ENCODE results near the gene TTLL11. TPM values are rescaled to one million over a fixed set of nuclear protein-coding genes. Genes with fewer than 3 reads are reported as not detected.

The TTLL11 gene
- total RNA-seq, 1 donor from 2014 or later: 5.3 TPM

- DNase-seq: no peak
Measured at GRCh38 chr9:121781701-121782464, 311.2 kb downstream of the TTLL11 start.

GRCh38 chr9:121781145-121781548 lies 312.0 kb downstream of the TTLL11 start:
- no peak for DNase-seq

DNA sequence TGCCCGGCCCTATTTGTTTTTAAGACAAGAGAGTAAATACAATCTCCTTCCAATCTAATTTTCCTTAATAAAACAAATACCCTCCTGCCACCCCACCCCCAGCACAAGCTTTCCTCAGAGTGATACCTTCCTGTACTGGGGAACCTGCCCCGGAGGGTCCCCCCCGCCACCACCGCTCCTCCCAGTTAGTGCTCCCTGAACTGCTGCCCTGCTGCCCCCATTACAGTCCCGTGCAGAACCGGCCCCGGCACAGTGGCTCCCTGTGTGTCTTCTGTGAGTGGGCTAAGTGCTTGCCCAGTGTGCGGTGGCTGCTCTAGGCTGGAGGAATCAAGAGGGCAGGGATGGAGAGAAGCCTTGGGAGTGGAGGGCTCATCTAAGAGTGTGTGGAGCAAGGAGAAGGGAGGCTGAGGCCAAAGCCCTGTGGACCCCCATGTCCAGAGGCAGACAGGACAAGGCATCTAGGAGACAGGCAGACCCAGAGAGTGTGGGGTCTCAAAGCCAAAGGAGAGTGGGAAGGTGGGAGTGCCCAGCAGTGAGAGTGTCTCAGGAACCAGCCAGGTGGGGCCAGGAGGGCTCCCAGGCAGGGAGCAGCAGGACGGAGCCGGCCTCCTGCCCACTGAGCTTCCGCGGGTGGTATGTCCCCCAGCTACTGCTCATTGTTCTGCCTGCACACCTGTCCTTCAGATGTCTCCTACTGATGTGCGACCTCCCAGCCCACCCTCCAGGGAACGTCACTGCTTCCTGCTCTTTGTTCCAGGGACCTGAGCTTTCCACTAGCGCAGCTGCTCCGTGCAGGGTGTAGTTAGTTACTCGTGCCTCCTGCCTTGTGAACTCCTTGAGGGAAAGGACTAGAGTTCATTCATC lies 312.7 kb downstream of the TTLL11 start:
- DNase-seq: no peak

GRCh38 chr9:121779381-121780117 lies 313.6 kb downstream of the TTLL11 start:
- DNase-seq: peak; percentile 79

- DNase-seq: peak; percentile 46
Measured at GRCh38 chr9:121778252-121779225, 314.6 kb downstream of the TTLL11 start.

DNA sequence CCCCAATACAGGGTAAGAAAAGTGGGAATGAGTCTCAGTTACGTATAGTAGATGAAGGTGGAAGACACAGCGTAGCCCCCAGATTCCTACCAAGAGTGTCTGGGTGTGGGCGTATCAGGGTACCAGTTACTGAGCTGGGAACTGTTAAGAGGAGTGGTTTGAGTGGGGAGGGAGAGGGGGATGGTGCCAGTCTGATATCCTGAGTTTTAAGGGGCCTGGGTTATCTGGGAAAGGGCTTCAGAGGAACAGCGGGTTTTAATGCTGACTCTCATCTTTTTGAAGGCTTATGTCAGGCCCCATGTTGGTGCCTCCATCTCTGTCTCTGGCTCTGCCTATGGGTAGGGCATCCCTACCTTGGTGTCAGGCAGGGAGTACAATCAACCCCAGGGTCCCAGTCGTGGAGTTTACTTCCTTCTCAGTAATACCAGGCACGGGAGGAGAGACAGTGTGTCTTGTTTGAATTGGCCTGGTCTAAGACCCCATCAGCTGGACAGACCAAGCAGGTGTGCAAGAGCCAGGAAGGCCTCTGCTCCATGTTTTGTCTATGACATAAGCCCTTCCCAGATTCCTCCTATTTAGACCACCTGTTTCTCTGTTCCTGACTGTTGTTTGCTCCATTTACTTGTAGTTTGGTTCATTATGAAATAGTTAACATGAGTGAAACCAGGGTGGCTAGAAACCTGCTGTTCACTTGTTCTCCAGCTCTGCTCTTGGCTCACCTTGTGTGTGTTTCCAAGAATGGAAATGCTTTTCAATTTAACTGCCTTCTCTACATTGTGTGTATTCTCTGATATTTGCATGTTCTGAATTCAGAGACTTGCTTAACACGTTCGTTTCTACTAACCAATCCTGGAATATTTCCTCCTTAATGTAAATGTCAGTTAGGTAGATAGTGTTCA lies 316.1 kb downstream of the TTLL11 start:
- no peak for DNase-seq

- no peak for DNase-seq
Measured at GRCh38 chr9:121776001-121776738, 316.9 kb downstream of the TTLL11 start.

- DNase-seq: no peak
Measured at GRCh38 chr9:121774715-121775613, 318.1 kb downstream of the TTLL11 start.

- no peak for DNase-seq
Measured at GRCh38 chr9:121773954-121774714, 319.0 kb downstream of the TTLL11 start.

- DNase-seq: no peak
Measured at GRCh38 chr9:121773286-121773953, 319.7 kb downstream of the TTLL11 start.

GRCh38 chr9:121772600-121773285 lies 320.4 kb downstream of the TTLL11 start:
- no peak for DNase-seq

Other genes with a start within 250 kb of the TTLL11 start
- 40.7 and 48.5 TPM in 2 replicates for gene NDUFA8, start 66.5 kb upstream of the TTLL11 start, total RNA-seq
- not detected in 2 replicates for gene MORN5, start 66.6 kb upstream of the TTLL11 start, total RNA-seq
- 18.1 and 27.4 TPM in 2 replicates for gene LHX6, start 135.6 kb upstream of the TTLL11 start, total RNA-seq
- gene RBM18, start 171.5 kb upstream of the TTLL11 start, total RNA-seq: 8.0 and 14.3 TPM in 2 replicates
- gene MRRF, start 171.6 kb upstream of the TTLL11 start, total RNA-seq: 45.1 and 65.3 TPM in 2 replicates